HCT116 (cell line): ENCODE data around the gene SOCS1. TPM values are rescaled to one million over a fixed set of nuclear protein-coding genes. Genes with fewer than 3 reads are reported as not detected.

ENCODE experiments used
- ATAC-seq: fragments of 200-7000 bp; cut with Tn5 transposase; 2 replicates; pipeline ENCODE4 v1.9.1; 2020; ENCODE audit warnings: mild to moderate bottlenecking, moderate library complexity
- BruUV-seq: library from RNA; stranded (reverse); fragments of 400-500 nt; replicated peaks from 2 replicates; lab custom pipeline; 2021; lab: Mats Ljungman, UMichigan
- CTCF ChIA-PET: fragments of 300-600 bp; sonication (Branson Sonifier 250); formaldehyde crosslinking; loops from one replicate; lab custom pipeline; 2021; ENCODE audit warnings: antibody characterized with exemption; lab: Charles Lee
- POLR2A ChIA-PET: fragments of 300-600, 350-600 bp; sonication (Branson Sonifier 250); formaldehyde crosslinking; loops from one replicate; lab custom pipeline; 2021; ENCODE audit warnings: antibody characterized with exemption; lab: Charles Lee
- RAD21 ChIA-PET, 2 experiments: fragments of 300-600 bp; sonication (Branson Sonifier 250); formaldehyde crosslinking; loops; one replicate each; lab custom pipeline; 2023; ENCODE audit warnings: low total read pairs in 2 of 2; ENCODE audit not compliant: uncharacterized antibody in 2 of 2, unreplicated experiment in 2 of 2, low non-redundant PET in 1 of 2; lab: Charles Lee
- DNase-seq: peaks from one replicate; pipeline ENCODE4 v3.0.0-alpha.2; 2010; ENCODE audit warnings: low read depth, low spot score
- H2AFZ ChIP-seq: fragments of 200-600 bp; shearing (Covaris generic), sonication (generic); 2 replicates; pipeline ENCODE4 v1.6.1; 2017; ENCODE audit warnings: low read depth, mixed run types, mixed read lengths, antibody characterized with exemption, low read length; ENCODE audit not compliant: poor library complexity, severe bottlenecking
- H3K27ac ChIP-seq: 2 replicates; pipeline ENCODE4 v1.5.1; 2012; ENCODE audit warnings: low read depth, low read length
- H3K27me3 ChIP-seq: fragments of 200-600 bp; sonication (generic); 2 replicates; pipeline ENCODE4 v1.6.1; 2016; ENCODE audit warnings: mixed run types, low read length, mixed read lengths; ENCODE audit not compliant: insufficient read depth
- H3K36me3 ChIP-seq, 2 experiments: fragments of 200-500 bp in 1 of 2; fragments of 200-600 bp in 1 of 2; sonication (Bioruptor generic) in 1 of 2; sonication (generic) in 1 of 2; 2 replicates each; pipeline versions ENCODE4 v1.5.1 to v1.6.1; 2014 to 2016; ENCODE audit warnings: low read length in 2 of 2, inconsistent platforms in 1 of 2, mixed read lengths in 1 of 2, mixed run types in 1 of 2; ENCODE audit not compliant: insufficient read depth in 2 of 2, control insufficient read depth in 1 of 2
- H3K4me1 ChIP-seq, 2 experiments: fragments of 200-600 bp in 1 of 2; sonication (generic) in 1 of 2; 2 replicates each; pipeline versions ENCODE4 v1.5.1 to v1.6.1; 2012 to 2017; ENCODE audit warnings: low read length in 2 of 2, inconsistent platforms in 1 of 2, mild to moderate bottlenecking in 1 of 2, mixed read lengths in 1 of 2, mixed run types in 1 of 2, moderate library complexity in 1 of 2; ENCODE audit not compliant: insufficient read depth in 2 of 2, control insufficient read depth in 1 of 2
- H3K4me2 ChIP-seq: fragments of 200-600 bp; sonication (generic); 2 replicates; pipeline ENCODE4 v1.6.1; 2017; ENCODE audit warnings: mixed run types, low read length, mixed read lengths
- H3K4me3 ChIP-seq, 2 experiments: fragments of 200-600 bp in 1 of 2; sonication (generic) in 1 of 2; replicated peaks in 1 of 2; 2 replicates each; pipeline ENCODE4 v1.5.1; 2011 to 2016; ENCODE audit warnings: low read length in 2 of 2, control low read depth in 1 of 2, low read depth in 1 of 2, mild to moderate bottlenecking in 1 of 2, mixed read lengths in 1 of 2, mixed run types in 1 of 2
- H3K79me2 ChIP-seq: fragments of 200-600 bp; sonication (generic); 2 replicates; pipeline ENCODE4 v1.6.1; 2017; ENCODE audit warnings: mild to moderate bottlenecking, mixed run types, low read length, moderate library complexity, mixed read lengths; ENCODE audit not compliant: insufficient read depth
- H3K9ac ChIP-seq: fragments of 200-600 bp; sonication (generic); 2 replicates; pipeline ENCODE4 v1.6.1; 2016; ENCODE audit warnings: low read length, mixed read lengths
- H3K9me2 ChIP-seq: fragments of 200-600 bp; sonication (generic), shearing (Covaris generic); 2 replicates; pipeline ENCODE4 v1.6.1; 2017; ENCODE audit warnings: mixed run types, mild to moderate bottlenecking, moderate library complexity; ENCODE audit not compliant: insufficient read depth
- H3K9me3 ChIP-seq, 2 experiments: fragments of 200-500 bp in 1 of 2; fragments of 200-600 bp in 1 of 2; sonication (Bioruptor generic) in 1 of 2; sonication (generic) in 1 of 2; 2 replicates each; pipeline ENCODE4 v1.6.1; 2014 to 2017; ENCODE audit warnings: low read length in 2 of 2, mixed read lengths in 2 of 2, inconsistent platforms in 1 of 2, low read depth in 1 of 2, mild to moderate bottlenecking in 1 of 2, mixed run types in 1 of 2, moderate library complexity in 1 of 2; ENCODE audit not compliant: control insufficient read depth in 1 of 2, insufficient read depth in 1 of 2
- H4K20me1 ChIP-seq: fragments of 200-600 bp; sonication (generic), shearing (Covaris generic); 2 replicates; pipeline ENCODE4 v1.6.1; 2017; ENCODE audit warnings: mixed run types, mild to moderate bottlenecking, moderate library complexity; ENCODE audit not compliant: insufficient read depth
- CBX3 ChIP-seq: IDR thresholded peaks from 2 replicates; pipeline ENCODE4 v1.6.1; 2012; ENCODE audit warnings: low read depth
- CEBPB ChIP-seq: IDR thresholded peaks from 2 replicates; pipeline ENCODE4 v1.6.1; 2012; ENCODE audit warnings: low read depth
- CTCF ChIP-seq, 3 experiments: fragments of 200-600 bp in 1 of 3; sonication (generic) in 1 of 3; IDR thresholded peaks in 2 of 3; conservative IDR thresholded peaks in 1 of 3; 2 replicates each; pipeline ENCODE4 v1.5.1; 2012 to 2017; ENCODE audit warnings: low read depth in 2 of 3, low read length in 2 of 3, antibody characterized with exemption in 1 of 3, borderline replicate concordance in 1 of 3, control low read depth in 1 of 3, mild to moderate bottlenecking in 1 of 3, mixed read lengths in 1 of 3, mixed run types in 1 of 3, moderate library complexity in 1 of 3; ENCODE audit not compliant: insufficient read depth in 1 of 3
- ELF1 ChIP-seq: IDR thresholded peaks from 2 replicates; pipeline ENCODE4 v1.6.1; 2012; ENCODE audit warnings: low read depth, borderline replicate concordance
- EZH2 ChIP-seq: fragments of 200-600 bp; sonication (generic); IDR thresholded peaks from 2 replicates; pipeline ENCODE4 v1.6.1; 2017; ENCODE audit warnings: antibody characterized with exemption, mixed run types
- JUND ChIP-seq: IDR thresholded peaks from 2 replicates; pipeline ENCODE4 v1.6.1; 2012
- REST ChIP-seq: IDR thresholded peaks from 2 replicates; pipeline ENCODE4 v1.6.1; 2012; ENCODE audit warnings: low read depth
- SRF ChIP-seq: IDR thresholded peaks from 2 replicates; pipeline ENCODE4 v1.6.1; 2012; ENCODE audit warnings: low read depth
- TCF7L2 ChIP-seq: IDR thresholded peaks from 2 replicates; pipeline ENCODE4 v1.7.0; 2011; ENCODE audit warnings: borderline replicate concordance, inconsistent platforms; ENCODE audit not compliant: insufficient read depth, insufficient read length; ENCODE audit errors: extremely low read depth
- YY1 ChIP-seq: IDR thresholded peaks from 2 replicates; pipeline ENCODE4 v1.6.1; 2011; ENCODE audit warnings: low read length, low read depth, moderate library complexity, mild to moderate bottlenecking; ENCODE audit not compliant: insufficient replicate concordance; ENCODE audit errors: extremely low read depth
- intact Hi-C: fragments of 100-400 bp; cut with micrococcal nuclease; formaldehyde crosslinking; loops from 2 replicates; pipeline ENCODE4 v1.10.0; 2022
- total RNA-seq: library from RNA; stranded (reverse); gene quantifications from one replicate; pipeline ENCODE4 v1.2.1, GENCODE V29; 2021; ENCODE audit not compliant: unreplicated experiment

The SOCS1 gene
- total RNA-seq, 1 experiment from 2014 or later = 4.9 TPM

- no peak for TF ChIP-seq CTCF (IDR thresholded peaks at IDR 0.05 in 2 of 3, conservative IDR thresholded peaks at IDR 0.05 in 1 of 3; ENCODE audit: borderline replicate concordance in 1 of 3, insufficient read depth in 1 of 3, low read depth in 2 of 3, low read length in 2 of 3)
- no peak for TF ChIP-seq TCF7L2
- no peak for TF ChIP-seq CEBPB
- TF ChIP-seq, all 23 proteins: peak for 0
Observed at GRCh38 chr16:11229432-11229831, 26.6 kb downstream of the SOCS1 start (continued).

- H4K20me1 ChIP-seq = no peaks in the 10 kb centered on the region
- no peak for ATAC-seq
- BruUV-seq = no TSS peak
- no peaks in the 10 kb centered on the region for H3K9me3 ChIP-seq
- H3K9ac ChIP-seq = no peak overlapping the region
- H3K79me2 ChIP-seq = no peaks in the 10 kb centered on the region
- ChIA-PET RAD21 (no interaction called here), POLR2A (no interaction called here)
- no peaks in the 10 kb centered on the region for H3K27me3 ChIP-seq
- H3K4me2 ChIP-seq = no peak overlapping the region
- intact Hi-C loops = no loop called here
- H3K4me3 ChIP-seq = no peak overlapping the region
- no peak for DNase-seq
- TF ChIP-seq YY1 (no peak), CEBPB (no peak), SRF (no peak), JUND (no peak), EZH2 (no peak), ELF1 (no peak), CBX3 (no peak), REST (no peak)
- TF ChIP-seq, all 23 proteins: peak for 0
- H3K27ac ChIP-seq = no peak overlapping the region
- CTCF ChIA-PET = no interaction called here
- no peaks in the 10 kb centered on the region for H3K36me3 ChIP-seq
- peaks cover 3 to 4% of the 10 kb centered on the region in 2 experiments; a peak in 2 of 4 replicates for H3K4me1 ChIP-seq
- H3K9me2 ChIP-seq = no peaks in the 10 kb centered on the region
- H2AFZ ChIP-seq = no peak overlapping the region
Observed at GRCh38 chr16:11225677-11226549, 30.1 kb downstream of the SOCS1 start.
